Renal cortex interstitium (tissue), 11 donors: ENCODE measurements around the gene DNAH9. TPM values are rescaled to one million over a fixed set of nuclear protein-coding genes. Genes with fewer than 3 reads are reported as not detected.

Experiments
- DNase-seq, 11 donors: peaks; one replicate each; pipeline ENCODE4 v3.0.0-alpha.2; 2013; ENCODE audit warnings: low read depth in 9 of 11, low spot score in 4 of 11; ENCODE audit errors: extremely low read depth in 1 of 11
- polyA plus RNA-seq, 3 donors: library from polyadenylated mRNA; unstranded; fragments of 120-200 nt; gene quantifications; one replicate each; pipeline ENCODE4 v1.2.1, GENCODE V29; 2013; ENCODE audit not compliant: insufficient read length in 3 of 3

DNAH9 gene
- polyA plus RNA-seq, 3 donors, result 4.6 to 6.2 (median 5.1) TPM

DNA sequence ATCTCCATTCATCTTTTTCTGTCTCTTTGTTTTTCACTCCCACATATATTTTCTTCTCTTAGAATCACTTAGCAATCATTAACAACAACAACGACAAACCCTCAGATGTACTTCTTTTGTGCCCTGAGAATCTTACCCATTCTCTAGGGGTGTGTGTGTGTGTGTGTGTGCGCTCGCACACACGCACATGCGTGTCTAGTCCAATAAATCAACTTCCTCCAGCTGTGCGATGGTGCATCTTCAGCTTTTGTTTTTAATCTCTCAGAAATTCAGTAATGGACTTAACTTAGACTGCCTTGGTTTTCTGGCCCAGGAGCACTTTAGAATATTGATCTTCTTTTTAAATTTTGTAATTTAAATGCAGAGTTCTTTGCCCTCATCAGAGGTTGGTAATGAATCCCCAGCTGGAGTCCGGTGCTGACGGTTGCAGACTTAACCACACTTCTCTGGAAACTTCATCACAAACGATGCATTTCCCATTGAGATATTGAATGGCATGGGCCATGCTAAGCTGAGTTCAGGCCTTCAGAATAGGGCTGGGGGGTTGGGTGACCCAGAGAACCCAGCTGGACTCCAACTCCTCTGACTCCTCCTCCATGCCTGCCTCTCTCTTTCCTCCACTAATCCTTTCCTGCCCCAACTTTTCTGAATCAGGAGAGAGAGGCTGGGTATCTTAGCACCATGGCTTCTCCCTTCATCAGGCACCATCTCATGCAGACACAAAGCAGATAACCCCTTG, 205.1 kb downstream of the DNAH9 start:
- no peak for DNase-seq

DNA sequence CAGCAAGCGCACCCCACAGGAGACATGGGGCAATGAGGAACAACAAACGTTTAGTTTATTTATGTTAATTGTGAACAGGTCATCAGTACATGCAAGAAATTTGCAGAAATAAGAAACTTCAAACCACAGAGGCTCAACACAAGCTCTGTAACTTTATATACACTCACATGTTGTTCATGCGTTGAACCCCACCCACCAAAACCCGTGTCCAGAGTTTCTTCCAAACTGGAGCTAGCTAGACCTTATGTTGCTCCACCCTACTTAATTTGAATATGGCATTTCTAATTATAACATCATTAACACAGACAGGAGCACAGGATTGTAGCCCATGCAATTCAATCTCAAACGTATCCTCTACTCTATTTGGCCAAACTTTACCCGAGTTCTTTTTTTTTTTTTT, 206.9 kb downstream of the DNAH9 start:
- no peak for DNase-seq

DNA sequence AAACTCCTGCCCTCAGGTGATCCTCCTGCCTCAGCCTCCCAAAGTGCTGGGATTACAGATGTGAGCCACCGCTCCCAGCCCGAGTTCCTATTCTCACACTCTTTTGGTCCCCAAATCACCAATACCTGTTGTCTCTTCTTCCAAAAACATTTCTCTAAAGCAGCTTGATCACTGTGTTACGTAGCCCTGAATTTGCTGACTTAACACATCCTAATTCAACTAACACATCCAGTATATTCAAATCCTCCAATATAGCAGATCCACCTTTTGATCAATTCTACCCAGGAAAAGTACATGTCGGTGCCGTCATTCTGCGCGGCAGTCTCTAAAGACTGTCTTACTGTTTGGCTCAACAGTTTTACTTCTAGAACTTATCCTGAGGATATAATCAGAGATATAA, 207.7 kb downstream of the DNAH9 start:
- no peak for DNase-seq

DNA sequence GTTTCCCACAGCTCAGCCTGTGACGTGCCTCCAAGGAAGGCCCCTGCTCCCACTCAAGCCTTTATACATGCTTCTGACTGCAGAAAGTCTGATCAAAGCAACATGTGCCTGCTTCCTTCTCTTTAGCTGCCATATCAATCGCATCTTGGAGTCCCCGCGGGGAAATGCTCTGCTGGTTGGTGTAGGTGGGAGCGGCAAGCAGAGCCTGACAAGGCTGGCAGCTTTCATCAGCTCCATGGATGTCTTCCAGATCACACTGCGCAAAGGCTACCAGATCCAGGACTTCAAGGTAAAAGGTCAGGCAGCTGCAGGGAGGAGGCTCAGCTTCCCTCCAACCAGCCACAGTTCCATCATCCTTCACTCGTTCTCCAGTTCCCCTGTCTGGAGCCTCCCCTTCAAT, 209.3 kb downstream of the DNAH9 start:
- no peak for DNase-seq

DNA sequence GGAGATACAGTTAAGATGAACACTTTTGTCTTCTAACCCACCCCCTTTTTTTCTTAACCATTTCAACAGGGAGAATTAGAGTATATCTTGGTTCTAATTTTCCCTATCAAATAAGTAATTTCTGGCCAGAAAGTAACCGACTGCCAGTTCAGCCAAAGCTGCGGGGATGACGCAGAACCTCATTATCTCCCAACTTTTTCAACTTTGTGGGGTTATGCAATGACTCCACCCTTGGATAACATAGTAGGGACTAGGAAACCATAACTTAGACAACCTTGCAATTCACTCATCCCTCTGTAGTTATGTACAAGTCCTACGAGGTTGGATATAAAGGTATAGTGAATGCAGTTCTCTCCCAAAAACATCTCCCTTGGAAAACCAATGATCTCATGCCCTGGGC, 215.0 kb downstream of the DNAH9 start:
- DNase-seq, result no peak

DNA sequence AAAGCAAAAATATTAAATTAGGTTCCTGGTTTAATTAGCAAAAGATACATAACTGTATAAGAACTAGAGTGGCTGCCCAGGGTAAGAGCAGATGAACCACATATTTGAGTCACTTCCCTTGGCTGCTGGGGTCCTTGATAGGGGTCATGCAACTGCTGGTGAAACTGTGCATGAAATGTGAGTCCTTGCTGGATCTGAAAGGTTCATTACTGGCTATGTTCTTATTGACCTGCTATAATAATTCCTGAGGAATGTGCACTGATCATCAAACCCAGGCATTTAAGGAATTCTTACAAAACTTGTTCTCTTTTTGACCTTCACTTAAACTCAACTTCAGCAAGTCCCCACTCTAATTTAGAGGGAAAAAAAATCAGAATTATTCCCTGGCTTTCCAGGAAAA, 215.6 kb downstream of the DNAH9 start:
- no peak for DNase-seq

DNA sequence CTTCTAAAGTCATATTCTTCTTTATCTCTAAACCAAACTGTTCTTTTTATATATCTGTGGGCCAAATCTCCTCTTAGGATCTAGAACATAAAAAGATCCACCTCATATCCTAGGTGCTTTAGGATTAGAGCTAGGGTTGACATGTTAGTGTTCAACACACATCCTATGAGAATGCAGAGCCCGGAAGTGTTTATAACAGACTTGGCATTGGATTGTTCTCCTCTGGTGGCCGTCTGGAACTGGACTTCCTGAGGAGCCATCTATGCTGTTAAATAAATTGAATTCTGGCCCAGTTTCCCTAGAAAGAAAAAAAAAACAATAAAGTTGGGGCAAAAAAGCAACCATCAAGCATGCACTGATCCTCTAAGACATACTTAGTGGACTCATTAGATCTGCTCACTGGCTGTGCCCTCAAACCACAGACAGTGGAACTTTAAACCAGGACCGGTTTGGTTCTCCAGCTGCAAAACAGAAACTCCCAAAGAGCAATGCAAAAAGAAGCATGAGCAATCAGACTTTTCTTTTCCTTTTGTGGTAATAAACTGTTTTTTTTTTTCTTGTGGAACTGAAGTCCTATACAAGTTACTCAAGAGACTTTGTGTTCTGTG, 216.5 kb downstream of the DNAH9 start:
- DNase-seq, result no peak

DNA sequence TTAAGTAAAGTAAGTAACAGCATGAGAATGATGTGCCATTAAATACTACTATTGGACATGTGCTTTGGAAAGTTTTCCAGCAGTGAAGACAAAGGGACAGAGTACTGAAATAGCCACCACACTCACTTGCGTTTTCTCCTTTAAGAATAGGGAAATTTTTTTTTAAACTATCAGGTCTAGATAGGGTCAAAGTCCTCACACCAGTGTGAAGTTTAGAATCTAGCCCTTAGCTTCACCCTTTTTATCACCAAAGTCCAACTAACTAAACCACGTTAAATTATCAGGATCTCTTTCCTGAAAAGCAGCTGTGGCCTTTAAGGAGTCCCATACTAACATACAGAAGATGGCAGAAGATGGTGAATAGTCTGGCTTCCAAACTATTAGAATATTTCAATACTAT, 218.1 kb downstream of the DNAH9 start:
- DNase-seq, result no peak

DNA sequence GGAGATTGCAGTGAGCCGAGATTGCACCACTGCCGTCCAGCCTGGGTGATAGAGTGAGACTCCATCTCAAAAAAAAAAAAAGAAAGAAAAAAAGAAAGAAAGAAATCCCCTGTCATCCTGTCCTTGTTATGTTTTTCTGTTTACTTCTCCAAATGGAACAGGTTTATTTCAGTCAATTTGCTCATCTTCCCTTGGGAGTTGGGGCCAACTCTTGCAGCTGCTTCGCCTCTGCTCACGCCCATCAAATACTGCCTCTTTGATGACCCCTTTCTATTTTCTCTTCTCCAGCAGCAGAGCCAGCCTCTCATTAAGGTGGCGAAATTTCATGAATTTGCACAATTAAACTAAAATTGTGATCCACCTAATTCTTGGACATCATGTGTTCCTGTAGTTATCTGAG, 225.6 kb downstream of the DNAH9 start:
- DNase-seq, result no peak

DNA sequence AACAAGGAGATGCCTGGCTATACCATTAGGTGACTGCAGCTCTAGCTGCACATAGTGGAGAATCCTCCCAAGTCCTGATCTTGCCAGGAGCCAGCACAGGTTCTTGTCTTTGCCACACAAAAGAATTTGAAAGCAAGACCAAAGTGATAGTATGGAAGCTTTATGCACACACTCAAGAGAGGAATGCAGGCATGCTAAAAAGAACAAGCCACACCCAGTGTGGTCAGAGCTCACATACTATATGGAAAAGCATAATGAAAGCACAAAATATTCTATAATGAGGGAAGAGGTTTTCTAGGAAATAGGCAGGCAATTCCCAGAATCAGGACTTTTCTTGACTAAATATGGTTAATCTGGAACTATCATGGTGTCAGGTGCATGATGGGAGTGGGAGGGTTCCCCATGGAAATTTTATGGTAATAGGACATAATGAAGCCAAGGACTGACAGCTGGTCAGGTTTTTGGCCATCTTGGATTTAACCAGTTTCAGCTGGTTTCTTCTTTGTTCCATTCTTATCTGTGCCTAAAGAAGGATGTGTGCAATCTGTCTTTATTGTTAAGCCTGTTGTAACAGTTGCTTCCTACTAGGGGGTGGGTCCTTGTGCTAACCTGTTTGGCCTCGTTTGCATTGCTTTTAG, 227.4 kb downstream of the DNAH9 start:
- no peak for DNase-seq

DNA sequence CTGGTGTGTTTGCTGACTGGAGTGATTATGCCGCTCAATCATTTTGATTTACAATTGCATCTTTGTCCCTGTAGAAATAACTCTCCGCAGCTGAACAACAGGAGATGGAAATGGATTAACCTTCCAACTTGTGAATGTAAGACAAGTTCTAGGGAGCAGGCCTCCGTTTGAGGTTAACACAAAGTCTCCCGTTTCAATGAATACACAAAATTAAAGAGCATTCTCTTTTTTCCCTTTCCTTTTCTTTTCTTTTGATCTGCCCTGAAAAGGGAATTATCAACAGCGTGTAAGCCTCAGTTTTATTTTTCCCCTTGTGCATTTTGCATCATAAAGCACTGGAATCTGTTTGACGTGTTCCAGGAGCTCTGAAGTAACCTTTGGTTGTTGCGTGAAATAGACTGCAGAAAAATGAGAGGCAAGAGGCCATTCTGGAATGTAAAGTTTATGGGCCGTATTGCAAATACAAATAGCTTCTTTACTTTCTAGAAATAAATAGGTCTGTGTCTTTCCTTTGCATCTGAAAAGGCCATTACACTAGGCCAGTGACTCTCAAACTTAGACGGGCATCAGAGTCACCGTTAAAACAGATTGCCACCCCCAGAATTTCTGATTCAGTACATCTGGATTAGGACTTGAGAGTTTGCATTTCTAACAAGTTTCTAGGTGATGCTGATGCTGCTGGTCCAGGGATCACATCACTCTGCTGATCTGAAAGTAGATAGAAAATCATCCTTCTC, 234.3 kb downstream of the DNAH9 start:
- DNase-seq, result peak in 4 of 11 donors; percentile 13 to 30 (median 24)

DNA sequence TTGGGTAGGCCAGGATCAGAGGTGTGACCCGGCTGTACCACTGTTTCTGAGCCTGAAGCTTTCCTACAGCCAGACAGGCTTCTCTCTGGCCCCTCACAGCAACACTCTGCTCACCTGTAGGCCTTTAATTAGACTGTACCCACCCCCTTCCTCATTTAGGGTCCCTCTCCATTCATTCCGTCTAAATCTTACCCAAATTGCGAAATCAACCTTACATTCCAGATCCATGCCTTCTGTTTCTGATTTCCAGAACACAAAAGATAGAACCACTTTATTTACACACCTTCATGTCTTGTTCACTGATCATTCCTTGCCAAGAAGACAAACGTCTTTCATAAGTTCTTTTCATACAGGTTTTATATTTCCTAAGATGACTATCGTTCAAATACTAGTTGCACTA, 238.2 kb downstream of the DNAH9 start:
- DNase-seq, result no peak

DNA sequence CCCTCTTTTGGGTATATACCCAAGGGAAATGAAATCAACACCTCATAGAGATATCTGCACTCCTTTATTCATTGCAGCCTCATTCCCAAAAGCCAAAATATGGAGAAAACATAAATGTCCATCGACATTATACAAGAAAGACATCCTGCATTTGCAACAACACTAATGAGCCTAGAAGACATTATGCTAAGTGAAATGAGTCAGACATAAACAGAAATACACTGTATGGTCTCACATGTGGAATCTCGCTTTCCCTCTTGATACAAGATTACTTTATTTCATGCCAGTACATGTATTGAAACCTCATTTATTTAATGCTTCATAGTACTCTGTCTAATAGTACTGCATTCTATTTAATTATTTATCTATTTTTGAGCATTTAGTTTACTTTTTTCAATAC, 241.8 kb downstream of the DNAH9 start:
- no peak for DNase-seq

DNA sequence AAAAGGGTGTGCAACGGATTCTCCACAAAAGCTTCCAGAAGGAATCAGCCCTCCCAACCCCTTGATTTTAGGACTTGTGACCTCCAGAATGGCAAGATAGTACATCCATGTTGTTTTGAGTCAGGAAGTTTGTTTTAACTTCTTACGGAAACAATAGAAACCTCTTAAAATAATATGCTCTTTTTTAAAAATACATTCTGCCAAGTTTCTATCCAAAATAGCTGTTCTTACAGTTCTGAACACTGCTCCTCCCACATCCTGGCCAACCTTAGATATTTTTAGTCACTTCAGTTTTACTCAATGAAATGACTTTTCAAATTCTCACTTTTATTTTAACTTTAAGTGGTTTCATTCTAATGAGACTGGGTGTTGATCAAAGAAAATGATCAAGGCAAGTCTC, 242.6 kb downstream of the DNAH9 start:
- DNase-seq, result no peak

DNA sequence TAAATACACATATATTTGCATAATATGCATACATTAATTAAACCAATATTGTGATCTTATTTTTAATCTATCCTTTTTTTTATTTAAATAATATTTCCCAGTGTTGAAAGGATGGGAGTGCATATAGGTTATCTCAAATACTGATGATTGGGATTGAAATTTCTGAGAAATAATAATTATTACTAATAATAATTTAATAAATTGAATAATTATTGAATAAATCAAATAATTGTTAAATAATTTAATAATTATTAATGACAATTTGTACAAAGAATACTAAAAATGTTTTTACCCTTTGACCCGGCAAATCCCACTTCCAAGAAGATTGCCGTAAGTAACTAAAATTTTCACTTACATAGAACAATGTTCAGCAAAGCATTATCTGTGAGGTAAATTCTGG, 250.1 kb downstream of the DNAH9 start:
- DNase-seq, result no peak

DNA sequence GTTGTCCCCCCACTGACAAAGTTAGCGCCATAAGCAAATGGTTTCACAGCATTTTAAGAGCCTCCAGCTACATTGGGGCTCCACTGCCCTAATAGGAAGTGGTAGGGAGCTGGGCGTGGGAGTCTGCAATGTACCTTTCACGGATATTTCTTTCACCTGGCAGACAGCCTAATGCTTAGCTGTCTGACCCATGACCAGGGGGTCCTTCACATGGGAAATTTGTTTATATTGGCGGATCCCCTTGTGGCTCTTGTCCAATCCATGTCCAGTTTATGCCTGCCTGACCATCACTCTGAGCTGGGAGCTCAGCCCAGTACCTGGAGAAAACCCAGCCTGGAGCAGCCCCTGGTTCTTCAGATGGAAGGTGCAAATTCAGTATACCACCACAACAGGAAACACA, 254.0 kb downstream of the DNAH9 start:
- no peak for DNase-seq

DNA sequence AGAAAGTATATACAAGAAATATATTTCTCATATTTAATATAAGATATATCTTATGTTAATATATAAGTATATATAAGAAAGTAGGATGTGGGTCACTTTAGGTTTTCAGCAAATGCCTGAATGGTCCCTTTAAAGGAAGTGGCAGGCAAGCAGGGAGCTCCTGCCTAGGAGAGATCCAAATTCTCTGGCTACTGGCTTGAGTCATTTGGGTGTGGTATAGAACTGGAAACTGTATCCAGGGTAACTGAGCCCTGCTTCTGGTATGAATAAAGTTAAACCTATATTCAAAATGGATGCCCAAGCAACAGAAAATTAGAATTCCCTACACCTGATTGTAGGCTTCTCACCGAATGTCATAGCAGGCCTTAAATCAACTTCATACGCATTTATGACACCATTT, 254.6 kb downstream of the DNAH9 start:
- no peak for DNase-seq

DNA sequence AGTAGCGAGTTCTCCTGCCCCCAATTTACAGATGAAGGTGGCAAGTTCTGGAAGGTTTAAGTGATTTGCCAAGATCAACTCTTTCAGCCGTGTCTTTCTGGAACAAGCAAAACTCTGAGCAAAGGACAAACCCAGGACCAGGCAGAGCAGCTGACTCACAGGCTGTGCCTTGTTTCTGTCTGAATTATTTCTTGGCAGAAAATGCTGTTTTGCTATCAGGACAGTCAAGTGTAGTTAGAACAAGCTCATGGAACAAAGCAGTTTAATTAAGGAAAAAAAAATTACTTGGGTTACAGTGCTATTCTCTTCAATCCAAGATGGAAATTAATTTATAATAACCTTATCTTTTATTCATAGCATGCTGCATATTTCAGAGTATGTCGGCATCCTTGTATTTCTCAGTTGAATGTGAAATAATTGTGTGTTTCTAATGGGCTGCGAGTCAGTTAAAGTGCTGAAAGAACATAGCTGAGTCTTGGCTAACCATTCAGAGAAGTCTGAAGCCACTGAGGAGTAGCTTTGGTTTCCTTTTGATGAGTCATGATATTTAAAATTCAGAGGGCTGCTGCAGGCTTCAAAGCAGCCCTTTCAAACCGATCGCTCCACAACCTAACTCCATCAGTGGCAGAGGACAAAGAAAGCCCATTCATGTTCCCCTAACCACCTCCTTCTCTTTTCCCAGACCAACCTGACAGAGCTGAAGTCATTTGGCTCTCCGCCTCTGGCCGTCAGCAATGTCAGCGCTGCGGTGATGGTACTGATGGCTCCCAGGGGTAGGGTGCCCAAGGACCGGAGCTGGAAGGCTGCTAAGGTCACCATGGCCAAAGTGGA, 255.3 kb downstream of the DNAH9 start:
- no peak for DNase-seq

DNA sequence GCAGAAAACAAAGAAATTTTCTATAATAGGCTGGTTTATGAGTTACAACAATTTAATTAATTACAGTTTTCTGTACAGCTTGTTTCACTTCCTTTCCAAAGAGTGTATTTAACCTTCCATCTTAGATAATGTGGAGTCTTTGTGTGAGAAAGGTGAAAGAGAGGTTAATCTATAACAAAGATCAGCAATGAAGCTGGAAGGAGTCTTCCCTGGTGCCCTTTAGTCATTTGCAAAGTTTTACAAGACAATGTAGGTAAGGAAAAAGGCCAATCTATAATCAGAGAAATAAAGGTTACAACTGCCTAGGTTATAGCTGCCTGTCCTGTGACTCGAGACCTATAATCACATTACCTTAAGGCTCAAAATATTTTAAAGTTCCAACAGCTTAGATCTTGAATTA, 257.0 kb downstream of the DNAH9 start:
- no peak for DNase-seq
